ENCODE data around the gene RACK1.
"Not testable (repeated sequence)": the region's sequence is repeated elsewhere in the genome, so short reads cannot be mapped to it uniquely, and the experiment has no call there.

The RACK1 gene
- total RNA-seq = 840 to 1,884 (median 1,682) reads per million in 3 experiments

DNA sequence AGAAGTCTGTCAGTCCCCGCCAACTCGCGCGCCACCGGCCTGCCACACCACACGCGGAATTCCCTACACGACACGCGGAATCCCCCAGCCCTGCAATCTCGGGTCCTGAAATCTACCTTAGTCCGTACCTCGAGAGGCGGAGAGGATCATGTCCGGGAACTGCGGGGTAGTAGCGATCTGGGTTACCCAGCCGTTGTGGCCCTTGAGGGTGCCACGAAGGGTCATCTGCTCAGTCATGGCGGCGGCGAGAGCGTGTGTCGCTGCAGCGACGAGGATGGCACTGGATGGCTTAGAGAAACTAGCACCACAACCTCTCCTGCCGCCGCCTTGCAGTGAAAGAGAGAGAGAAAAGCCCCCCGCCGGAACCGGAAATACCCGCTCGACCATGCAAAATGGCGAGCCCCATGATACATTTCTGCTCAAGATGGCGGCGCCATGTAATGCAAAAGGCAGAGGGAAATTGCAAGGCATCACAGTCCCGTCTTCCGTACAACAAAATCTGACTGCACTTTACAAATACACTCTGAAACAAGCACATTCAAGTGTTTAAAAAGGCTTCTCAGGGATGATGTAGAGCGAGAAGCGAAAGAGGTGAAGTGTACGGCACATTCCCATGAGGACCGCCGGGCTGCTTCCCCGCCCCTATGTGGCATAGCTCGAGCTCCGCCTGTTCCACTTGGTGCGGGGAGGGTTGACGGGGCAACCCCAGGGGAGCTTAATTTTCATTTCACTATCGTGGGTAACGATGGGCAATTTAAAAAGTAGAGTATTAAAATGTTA is at the start of gene RACK1:
TSS of gene RACK1 (minus strand) at position 343 of the 780 bp plus-strand sequence. CDS start at position 237, 106 bp downstream.
- peak; percentile 90 for DNase-seq

DNA sequence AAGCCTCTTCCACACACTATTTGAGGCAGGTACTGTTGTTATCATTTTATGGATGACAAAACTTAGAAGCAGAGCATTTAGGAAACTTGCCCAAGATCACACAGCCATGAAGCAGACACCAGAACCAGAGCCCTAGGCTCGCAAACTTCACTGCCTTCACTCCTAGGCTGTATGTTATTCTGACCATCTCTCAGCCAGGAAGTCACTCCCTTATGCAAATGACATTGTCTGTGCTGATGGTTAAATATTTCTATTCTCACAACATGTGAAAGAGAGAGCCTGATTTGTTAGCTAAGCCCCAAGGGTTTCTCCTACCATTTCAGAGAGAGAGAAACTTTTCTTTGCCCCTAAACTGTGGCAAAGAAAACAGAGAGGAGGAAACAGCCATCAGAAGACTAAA is 43.6 kb upstream of the RACK1 start:
- DNase-seq = not testable (repeated sequence)

DNA sequence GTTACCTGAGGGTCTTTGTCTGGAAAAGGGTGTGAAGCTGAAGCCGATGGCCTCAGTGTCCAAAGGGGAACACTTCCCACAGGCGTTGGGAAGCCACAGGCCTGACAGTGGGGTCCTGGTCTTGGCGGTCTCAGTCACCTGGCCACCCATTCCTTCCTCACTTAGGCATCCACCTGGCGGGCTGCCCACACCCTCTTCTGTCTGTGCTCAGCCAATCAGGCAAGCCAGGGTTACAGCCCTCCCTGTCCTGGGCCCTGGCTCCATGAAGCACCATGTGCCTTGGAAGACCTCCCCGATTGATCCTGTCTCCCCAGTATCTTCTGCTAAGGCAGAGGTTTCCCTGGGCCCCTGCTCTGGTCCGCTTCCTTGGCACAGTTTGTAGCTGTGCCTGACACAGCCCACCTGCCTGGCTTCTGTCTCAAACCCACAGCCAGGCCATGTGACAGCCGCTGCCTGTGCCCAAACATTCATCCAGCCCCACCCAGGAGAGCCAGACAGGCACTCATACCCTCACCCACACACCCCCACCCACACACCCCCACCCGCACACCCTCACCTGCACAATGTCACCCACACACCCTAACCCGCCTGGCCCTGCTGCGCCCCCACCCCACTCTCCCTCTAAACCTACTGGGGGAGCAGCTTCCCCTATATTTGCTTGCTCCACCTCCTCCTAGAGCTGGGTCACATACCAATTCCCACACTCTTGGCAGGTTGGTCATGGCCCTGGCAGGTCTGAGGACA is 42.4 kb upstream of the RACK1 start:
- DNase-seq = not testable (repeated sequence)

DNA sequence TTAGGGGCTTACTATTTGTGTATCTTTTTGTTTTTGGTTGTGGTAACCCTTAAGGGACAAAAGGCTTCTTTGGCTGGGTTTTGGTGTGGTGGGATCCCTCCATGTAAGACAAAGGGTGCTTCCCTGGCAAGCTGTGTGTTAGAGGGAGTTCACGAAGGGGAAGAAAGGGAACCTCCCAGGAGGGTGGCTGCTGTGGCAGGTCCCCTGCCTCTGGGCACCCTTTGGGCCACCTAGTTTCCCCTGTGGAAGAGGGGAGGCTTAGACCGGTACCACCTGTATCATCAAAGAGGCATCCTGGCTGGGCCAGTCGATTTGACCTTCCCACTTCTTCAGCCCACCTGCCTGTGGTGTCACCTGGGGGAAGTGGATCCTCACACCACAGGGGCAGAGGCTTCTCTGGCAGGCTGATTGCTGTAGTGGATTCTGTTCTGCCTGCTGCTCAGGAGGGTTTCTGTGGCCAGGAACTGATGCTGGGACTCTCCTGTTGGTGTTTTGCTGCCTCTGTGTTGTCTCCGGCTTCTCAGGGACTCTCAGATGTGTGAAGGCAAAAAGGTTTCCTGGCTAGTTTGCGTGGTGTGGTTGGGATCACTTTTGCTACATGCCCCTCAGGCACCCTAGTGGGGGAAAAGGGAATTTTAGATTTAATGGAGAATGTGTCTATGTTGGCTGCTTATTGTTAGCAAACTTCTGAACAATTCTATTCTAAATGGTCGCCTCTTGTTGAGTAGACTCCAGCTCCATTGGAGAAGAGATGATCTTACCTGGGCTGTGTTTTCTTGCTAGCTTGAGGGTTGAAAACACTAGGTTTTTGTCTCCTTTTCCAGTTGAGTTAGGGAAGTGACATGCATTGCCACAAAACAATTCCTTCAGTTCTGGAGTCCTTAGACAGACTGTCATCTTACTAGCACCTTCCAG is 40.4 kb upstream of the RACK1 start:
- DNase-seq = not testable (repeated sequence)

DNA sequence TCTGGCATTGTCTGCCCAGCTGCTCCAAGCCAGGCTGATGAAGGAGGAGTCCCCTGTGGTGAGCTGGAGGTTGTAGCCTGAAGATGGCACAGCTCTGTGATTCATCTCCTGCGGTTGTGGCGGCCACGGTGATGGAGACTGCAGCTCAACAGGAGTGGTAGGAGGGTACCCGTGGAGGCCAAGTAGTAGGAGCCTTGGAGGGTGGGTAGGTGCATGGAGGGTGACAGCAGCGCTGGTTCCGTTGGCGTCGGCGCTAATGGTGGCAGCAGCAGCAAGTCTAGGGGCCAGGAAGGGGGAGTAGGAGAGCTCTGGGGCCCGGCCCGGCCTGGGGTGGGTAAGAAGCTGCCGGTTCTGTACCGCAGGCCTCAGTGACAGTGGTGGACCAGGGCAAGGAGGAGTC is 39.6 kb upstream of the RACK1 start:
- DNase-seq = no peak

DNA sequence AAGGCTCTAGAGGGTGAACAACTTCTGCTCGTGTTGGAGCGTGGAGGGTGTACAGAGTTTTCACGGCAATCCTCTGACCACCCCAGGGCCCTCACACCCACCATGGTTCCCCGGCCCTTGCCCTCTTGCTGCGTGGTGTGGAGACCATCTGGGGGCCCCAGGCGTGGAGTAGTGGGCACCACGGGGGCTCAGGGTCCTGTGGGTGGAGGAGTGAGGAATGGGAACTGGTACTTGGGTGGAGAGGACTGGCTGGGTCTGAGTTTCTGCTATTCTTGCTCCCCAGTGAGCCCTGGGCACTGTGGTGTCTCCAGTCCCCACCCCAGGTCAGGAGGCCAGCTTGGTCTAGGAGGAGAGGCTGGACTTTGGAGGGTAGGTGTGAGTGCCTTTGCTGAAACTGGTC is 39.2 kb upstream of the RACK1 start:
- no peak for DNase-seq

DNA sequence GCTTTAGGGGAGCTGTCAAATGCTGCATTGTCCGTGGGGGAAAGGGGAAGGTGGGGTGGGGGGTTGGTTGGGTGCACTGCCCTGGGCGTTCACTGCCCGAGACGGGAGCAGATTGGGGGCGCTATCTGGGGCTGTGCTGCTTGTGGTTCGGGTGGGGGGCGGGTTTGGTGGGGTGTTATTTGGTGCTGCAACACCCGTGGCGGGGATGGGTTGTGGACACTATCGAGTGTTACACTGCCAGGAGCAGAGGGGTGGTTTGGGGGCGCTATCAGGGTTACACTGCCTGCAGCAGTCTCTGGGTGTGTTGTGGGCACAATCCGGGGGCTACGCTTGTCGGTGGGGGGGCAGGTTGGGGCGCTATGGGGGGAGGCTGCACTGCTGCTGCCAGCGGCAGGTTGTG is 38.7 kb upstream of the RACK1 start:
- not testable (repeated sequence) for DNase-seq

DNA sequence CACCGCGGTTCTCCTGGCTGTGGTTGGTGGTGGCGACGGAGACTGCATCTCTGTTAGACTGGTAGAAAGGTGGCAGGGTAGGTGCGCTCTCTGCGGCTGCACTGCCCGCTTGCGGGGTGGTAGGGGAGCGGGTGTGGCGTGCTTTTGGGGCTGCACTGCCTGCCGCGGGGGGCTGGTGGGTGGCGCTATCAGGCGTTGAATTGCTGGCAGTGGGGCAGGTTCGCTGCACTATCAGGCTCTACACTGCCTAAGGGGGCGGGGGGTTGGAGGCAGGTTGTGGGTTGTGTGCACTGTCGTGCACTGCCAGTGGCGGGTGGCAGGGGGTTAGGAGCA is 38.2 kb upstream of the RACK1 start:
- DNase-seq = no peak

DNA sequence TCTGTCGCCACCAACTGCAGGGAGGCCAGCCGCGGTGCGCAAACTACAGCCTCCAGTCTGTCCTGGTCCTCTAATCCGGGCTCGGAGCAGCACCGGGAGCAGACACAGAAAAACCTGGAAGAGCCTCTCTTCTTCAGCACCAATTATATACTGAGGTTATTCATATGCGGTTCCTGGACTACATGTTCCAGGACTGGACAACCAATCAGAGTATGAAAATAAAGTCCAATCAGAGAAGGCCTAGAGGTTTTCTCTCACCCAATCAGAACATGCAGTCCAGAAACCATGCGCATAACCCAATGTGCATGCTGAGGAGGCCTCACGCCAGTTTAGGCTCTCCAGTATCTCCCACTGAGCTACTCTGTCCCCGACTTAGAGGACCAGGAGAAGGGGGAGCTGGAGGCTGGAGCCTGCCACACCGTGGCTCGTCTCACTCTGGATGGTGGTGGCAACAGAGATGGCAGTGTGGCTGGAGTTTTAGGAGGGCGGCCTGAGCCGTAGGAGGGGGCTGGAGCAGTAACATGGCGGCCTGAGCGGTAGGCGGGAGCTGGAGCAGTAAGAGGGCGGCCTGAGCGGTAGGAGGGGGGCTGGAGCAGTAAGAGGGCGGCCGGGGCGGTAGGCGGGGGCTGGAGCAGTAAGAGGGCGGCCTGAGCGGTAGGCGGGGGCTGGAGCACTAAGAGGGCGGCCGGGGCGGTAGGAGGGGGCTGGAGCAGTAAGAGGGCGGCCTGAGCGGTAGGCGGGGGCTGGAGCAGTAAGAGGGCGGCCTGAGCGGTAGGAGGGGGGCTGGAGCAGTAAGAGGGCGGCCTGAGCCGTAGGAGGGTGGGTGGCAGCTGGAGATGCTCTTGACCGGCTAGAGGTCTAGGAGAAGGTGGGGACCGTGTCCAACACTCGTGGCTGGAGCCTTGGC is 37.6 kb upstream of the RACK1 start:
- no peak for DNase-seq

DNA sequence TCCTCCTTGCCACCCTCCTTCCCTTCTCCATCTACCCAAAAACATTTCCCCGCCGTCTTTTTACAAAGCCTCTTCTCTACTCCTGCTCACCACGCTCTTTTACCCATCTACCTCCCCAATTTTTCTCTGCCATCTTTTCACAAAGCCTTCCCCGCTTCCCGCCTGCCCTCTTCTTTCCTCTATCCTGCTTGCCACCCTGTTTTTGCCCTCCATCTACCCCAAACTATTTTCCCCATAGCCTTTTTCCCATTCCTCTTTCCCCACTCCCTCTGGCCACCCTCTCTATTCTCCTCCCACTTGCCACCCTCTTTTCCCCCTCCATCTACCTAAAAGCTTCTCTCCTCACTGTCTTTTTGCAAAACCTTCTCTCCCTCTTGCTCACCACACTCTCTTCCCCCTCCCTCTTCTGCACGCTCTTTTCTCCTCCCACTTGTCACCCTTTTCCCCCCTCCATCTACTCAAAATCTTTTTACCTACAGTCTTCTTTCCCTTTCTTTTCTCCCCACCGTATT is 36.6 kb upstream of the RACK1 start:
- no peak for DNase-seq

DNA sequence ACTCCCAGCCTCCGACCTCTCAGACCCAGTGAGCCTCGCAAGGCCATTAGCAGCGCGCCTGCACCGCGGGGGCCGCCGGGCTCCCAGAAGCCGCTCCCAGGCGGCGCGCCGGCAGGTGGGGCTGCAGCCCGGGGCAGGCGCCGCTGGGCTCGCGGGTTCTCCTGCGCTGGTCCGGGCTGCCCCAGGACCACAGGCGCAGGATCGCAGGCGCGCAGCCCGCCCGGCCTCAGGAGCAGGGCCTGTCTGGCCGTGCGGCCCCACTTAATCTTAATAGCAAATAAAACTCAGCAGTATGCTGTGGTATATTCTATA is 29.7 kb upstream of the RACK1 start:
- not testable (repeated sequence) for DNase-seq

DNA sequence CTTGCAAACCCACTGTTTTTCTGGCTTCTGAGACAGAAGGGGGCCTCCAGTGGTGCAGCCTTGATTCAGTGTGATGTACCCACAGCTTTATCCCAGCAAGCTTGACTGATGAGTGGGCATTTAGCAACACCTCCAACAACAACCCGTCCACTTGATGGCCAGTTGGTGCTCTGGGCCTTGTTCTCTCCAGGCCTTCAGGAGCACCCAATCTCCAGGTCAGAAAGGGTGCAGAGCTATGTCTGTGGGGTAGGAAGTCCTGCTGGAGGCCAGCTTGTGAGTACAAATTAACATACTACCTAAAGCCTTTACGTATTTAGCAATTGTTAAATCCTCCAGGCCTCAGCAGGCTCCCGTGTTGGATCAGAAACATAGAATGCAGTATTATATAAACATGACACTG is 27.4 kb upstream of the RACK1 start:
- DNase-seq = no peak

DNA sequence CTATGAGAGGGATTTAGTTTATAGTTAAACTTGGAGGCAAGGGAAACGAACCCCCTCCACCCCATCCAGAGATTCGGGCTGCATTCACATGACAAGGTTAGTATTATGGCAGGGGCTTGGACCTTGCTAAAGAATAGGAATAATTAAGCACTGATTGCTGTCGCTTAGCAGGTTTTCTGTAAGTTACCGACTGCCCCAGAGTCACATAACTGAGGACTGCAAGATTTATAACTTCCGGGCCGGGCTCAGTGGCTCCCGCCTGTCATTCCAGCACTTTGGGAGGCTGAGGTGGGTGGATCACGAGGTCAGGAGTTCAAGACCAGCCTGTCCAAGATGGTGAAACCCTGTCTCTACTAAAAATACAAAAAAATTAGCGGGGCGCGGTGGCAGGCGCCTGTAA is 24.2 kb upstream of the RACK1 start:
- DNase-seq = not testable (repeated sequence)

DNA sequence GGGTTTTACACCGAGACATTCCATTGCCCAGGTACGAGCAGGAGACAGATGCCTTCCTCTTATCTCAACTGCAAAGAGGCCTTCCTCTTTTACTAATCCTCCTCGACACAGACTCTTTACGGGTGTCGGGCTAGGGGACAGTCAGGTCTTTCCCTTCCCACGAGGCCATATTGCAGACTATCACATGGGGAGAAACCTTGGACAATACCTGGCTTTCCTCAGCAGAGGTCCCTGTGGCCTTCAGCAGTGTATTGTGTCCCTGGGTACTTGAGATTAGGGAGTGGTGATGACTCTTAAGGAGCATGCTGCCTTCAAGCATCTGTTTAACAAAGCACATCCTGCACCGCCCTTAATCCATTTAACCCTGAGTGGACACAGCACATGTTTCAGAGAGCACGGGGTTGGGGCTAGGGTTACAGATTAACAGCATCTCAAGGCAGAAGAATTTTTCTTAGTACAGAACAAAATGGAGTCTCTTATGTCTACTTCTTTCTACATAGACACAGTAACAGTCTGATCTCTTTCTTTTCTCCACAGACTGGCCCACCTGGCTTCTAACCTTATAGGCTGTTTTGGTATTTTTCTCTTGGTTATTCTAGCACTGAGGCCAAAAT is 23.7 kb upstream of the RACK1 start:
- not testable (repeated sequence) for DNase-seq

DNA sequence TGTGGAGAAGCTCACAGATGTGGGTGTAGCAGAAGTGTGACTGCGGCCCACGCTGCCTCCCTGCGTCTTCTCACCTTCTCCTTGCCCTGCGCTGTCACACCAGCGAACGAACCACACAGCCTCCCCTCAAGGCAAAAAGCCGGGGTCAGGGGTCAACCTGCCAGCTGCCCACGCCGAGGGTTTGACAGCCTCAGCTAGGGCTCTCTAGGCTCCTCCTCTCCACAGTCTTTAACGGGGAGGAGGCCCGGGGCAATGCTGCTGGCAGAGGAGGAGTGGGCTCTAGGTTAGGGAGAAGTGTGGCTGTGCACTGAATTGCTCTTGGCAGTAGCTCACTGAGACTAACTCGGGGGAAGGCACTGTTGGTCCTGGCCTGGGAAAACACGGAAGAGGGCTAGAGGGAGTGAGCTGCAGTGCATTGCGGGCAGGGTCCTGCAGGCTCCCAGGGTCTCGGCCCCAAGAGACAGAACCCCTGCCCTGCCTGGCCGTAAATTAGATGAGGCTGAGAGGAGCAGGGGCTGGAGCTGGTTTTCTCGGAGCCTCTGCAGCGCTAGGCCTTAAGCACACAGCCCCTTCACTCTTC is 21.5 kb upstream of the RACK1 start:
- DNase-seq = no peak

DNA sequence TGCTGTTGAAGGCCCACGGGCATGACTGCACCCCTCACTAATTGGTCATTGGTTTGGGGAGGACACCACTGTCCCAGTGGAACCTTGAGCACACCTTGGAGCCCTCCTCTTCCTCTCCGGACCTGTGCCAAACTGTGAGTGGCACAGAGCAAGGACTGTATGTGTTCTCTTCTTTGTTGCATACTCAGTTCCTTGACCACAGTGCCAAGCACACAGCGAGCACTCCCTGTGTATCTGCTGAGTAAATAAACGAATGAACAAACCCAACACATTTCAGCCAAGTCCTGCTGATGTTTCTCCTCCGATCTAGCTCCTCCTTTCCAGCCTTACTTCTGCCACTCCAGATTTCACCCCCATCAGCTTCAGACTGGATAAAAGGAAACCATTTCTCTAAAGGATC is 19.9 kb upstream of the RACK1 start:
- DNase-seq = no peak

DNA sequence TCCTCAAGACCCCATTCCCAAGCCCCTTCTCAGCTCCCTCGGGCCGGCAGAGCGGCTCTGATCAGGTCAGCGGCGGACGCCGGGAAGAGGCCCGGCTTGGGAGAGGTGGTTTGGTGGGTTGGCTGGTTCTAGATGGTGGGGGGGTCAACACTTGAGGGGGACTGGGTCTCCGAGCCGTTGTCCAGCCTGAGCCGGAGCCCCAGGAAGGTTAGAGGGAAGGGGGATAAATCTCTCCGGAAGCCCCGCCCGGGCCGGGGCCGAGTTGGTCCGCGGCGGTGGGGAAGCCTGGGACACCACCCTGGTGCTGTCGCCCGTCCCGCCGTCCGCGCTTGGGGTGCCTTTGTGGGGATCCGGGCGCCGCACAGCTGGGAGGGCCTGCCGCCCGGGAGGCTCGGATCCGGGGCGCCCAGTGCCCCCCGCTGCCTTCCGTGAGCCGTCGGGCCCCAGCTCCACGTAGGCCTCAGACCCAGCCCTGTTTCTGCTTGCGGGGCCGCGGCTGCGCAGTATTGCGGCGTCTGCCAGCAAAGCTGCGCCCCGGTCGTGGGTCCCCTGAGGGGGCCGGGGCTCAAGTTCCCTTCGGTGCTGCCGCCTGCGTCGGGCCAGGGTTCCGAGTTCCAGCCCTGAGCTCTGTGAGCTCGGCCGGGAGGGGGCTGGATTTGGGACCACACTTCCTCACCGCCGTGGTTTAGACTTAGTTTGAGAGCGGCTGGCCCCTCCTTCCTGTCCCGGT is 17.8 kb upstream of the RACK1 start:
- DNase-seq = peak; percentile 84

DNA sequence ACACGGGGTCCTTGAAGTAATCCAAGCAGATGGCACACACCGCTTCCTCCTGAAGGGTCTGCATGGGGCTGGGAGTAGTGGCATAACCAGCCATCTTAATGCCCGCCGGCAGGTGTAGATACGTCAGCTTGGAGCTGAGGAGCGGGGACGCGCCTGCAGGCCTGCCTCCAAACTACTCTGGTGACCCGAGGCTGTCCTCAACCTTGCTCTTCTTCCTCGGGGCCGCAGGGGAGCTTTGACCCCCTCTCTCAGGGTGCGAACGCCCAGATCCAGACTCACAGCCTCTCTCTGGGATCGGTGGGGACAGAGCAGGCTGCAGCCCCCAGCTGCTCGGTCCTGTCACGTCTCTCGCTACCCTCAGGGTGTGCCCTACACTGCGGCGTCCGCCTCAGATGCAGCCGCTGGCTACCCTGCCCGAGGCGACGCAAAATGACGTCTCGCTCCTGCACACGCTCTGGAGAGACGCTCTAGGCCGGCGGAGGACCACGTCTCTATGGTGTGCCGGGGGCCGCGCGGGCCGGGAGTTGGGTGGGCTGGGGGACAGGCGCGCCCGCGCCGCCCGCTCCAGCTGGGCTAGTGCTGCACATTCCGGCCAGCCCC is 17.1 kb upstream of the RACK1 start, which contains the start of gene TRIM52:
TSS of gene TRIM52 (minus strand) at position 424 of the 600 bp plus-strand sequence. CDS start at position 94, 330 bp downstream.
- peak; percentile 92 for DNase-seq

DNA sequence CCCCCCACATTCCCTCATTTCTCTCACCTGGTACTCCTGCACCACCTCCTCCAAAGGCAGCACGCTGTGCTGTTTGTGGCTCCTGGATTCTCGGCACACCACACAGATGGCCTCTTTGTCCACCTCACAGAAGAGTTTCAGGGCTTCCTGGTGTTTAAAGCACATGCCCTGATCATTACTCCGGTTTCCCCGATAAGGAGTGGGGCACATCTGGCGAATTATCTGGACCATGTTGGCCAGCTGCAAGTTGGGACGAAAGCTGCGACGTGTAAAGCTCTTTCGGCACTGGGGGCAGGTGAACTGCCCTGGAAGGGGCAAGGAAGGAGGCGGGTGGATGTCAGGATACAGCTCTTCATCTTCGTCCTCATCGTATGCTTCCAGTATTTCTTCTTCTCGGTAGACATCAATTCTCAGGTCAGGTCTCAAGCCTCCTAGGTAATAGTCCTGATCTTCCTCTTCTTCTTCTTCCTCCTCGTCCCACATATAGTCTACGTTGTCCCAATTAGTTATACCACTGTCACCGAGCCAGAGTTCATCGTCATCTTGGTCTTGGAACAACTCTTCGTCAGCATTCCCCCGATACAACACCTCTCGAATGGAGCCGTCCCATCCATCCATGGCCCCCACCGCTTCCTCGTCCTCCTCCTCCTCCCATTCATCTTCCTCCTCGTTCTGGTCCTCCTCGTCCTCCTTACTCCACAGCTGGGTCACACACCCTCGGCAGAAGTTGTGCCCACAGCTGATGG is 16.4 kb upstream of the RACK1 start:
- DNase-seq = no peak
